Astrocyte of the spinal cord (primary cell): ENCODE results near the gene GRPEL2.

ENCODE experiments used
- DNase-seq: peaks from one replicate; pipeline ENCODE4 v3.0.0; 2011; ENCODE audit warnings: low read depth, low spot score
- H3K4me3 ChIP-seq: 2 replicates; pipeline ENCODE4 v1.5.1; 2011; ENCODE audit warnings: low read depth, mild to moderate bottlenecking, low read length, moderate library complexity
- CTCF ChIP-seq: IDR thresholded peaks from 2 replicates; pipeline ENCODE4 v1.5.1; 2012; ENCODE audit warnings: low read depth, mild to moderate bottlenecking, low read length, inconsistent platforms
- in situ Hi-C: cut with HindIII; loops from 2 replicates; pipeline ENCODE4 v1.10.0; 2017; ENCODE audit warnings: low sequenced_read_pairs

GRPEL2 gene

GRCh38 chr5:149319174-149319573, 26.1 kb upstream of the GRPEL2 start:
- in situ Hi-C loops = no loop called here
- H3K4me3 ChIP-seq = no peak overlapping the region
- DNase-seq = no peak
- TF ChIP-seq CTCF = no peak

GRCh38 chr5:149320791-149321330, 24.4 kb upstream of the GRPEL2 start:
- TF ChIP-seq CTCF = no peak
- DNase-seq = peak; percentile 88
- H3K4me3 ChIP-seq = no peak overlapping the region
- in situ Hi-C loops = no loop called here

- in situ Hi-C loops = no loop called here
- no peak for TF ChIP-seq CTCF
- H3K4me3 ChIP-seq = no peak overlapping the region
These were observed 22.8 kb upstream of the GRPEL2 start for GRCh38 chr5:149322518-149322917.

GRCh38 chr5:149323210-149323609, 22.1 kb upstream of the GRPEL2 start:
- peak; percentile 20 for DNase-seq
- H3K4me3 ChIP-seq = no peak overlapping the region
- TF ChIP-seq CTCF = no peak
- in situ Hi-C loops = no loop called here

More at GRCh38 chr5:149322518-149322917, 22.8 kb upstream of the GRPEL2 start:
- no peak for DNase-seq

- H3K4me3 ChIP-seq = no peak overlapping the region
- in situ Hi-C loops = no loop called here
- DNase-seq = no peak
- TF ChIP-seq CTCF = no peak
These were observed 21.6 kb upstream of the GRPEL2 start for GRCh38 chr5:149323621-149324205.

GRCh38 chr5:149324641-149325040, 20.7 kb upstream of the GRPEL2 start:
- no peak for TF ChIP-seq CTCF
- in situ Hi-C loops = no loop called here
- DNase-seq = no peak
- no peak overlapping the region for H3K4me3 ChIP-seq
